GM23338 (cell line): ENCODE measurements around the gene NFIC. TPM values are rescaled to one million over a fixed set of nuclear protein-coding genes. Genes with fewer than 3 reads are reported as not detected.

ENCODE experiments used
- ATAC-seq: fragments of 200-7000 bp; cut with Tn5 transposase; 3 replicates; pipeline ENCODE4 v1.9.1; 2020
- DNase-seq: peaks from one replicate; pipeline ENCODE4 v3.0.0-alpha.2; 2015; ENCODE audit warnings: low spot score
- H2AFZ ChIP-seq: fragments of 200-600 bp; sonication (generic); 2 replicates; pipeline ENCODE4 v1.8.0; 2016; ENCODE audit warnings: antibody characterized with exemption, mild to moderate bottlenecking, moderate library complexity
- H3F3A ChIP-seq: fragments of 200-600 bp; sonication (generic); replicated peaks from 2 replicates; pipeline ENCODE4 v1.8.0; 2017; ENCODE audit warnings: antibody characterized with exemption, mixed run types, low read depth
- H3K27ac ChIP-seq: fragments of 200-600 bp; sonication (generic); 2 replicates; pipeline ENCODE4 v1.6.1; 2016; ENCODE audit warnings: low read depth
- H3K27me3 ChIP-seq: fragments of 200-600 bp; sonication (generic); 2 replicates; pipeline ENCODE4 v1.8.0; 2016; ENCODE audit warnings: mild to moderate bottlenecking, mixed run types, moderate library complexity; ENCODE audit not compliant: insufficient read depth
- H3K36me3 ChIP-seq: fragments of 200-600 bp; sonication (generic); 2 replicates; pipeline ENCODE4 v1.8.0; 2016; ENCODE audit warnings: mild to moderate bottlenecking; ENCODE audit not compliant: insufficient read depth
- H3K4me1 ChIP-seq: fragments of 200-600 bp; sonication (generic); 2 replicates; pipeline ENCODE4 v1.8.0; 2016; ENCODE audit warnings: mild to moderate bottlenecking, moderate library complexity; ENCODE audit not compliant: insufficient read depth
- H3K4me2 ChIP-seq: fragments of 200-600 bp; sonication (generic); 2 replicates; pipeline ENCODE4 v1.7.1; 2017; ENCODE audit warnings: mixed run types
- H3K4me3 ChIP-seq: fragments of 200-600 bp; sonication (generic); 2 replicates; pipeline ENCODE4 v1.6.1; 2016; ENCODE audit warnings: mixed run types
- H3K79me2 ChIP-seq: fragments of 200-600 bp; sonication (generic); replicated peaks from 2 replicates; pipeline ENCODE4 v1.8.0; 2017; ENCODE audit warnings: mild to moderate bottlenecking; ENCODE audit not compliant: insufficient read depth
- H3K9me2 ChIP-seq: fragments of 200-600 bp; sonication (generic); 2 replicates; pipeline ENCODE4 v1.8.0; 2017; ENCODE audit not compliant: insufficient read depth
- H4K20me1 ChIP-seq: fragments of 200-600 bp; sonication (generic); replicated peaks from 2 replicates; pipeline ENCODE4 v1.8.0; 2017; ENCODE audit warnings: mild to moderate bottlenecking; ENCODE audit not compliant: insufficient read depth
- H3K27ac Mint-ChIP-seq: 2 replicates; pipeline ENCODE4 v1.8.0; 2020; ENCODE audit warnings: inconsistent platforms, mild to moderate bottlenecking, moderate library complexity, mixed read lengths
- H3K27me3 Mint-ChIP-seq: 3 replicates; pipeline ENCODE4 v1.8.0; 2022; ENCODE audit warnings: low read depth, mild to moderate bottlenecking, moderate library complexity, mixed read lengths, inconsistent platforms; ENCODE audit not compliant: insufficient read depth, poor library complexity
- H3K36me3 Mint-ChIP-seq: 3 replicates; pipeline ENCODE4 v1.8.0; 2021; ENCODE audit warnings: low read depth, mild to moderate bottlenecking, inconsistent platforms, moderate library complexity, mixed read lengths
- H3K4me1 Mint-ChIP-seq: 3 replicates; pipeline ENCODE4 v1.8.0; 2020; ENCODE audit warnings: mild to moderate bottlenecking, inconsistent platforms, mixed read lengths
- H3K4me3 Mint-ChIP-seq: 3 replicates; pipeline ENCODE4 v1.8.0; 2021; ENCODE audit warnings: moderate library complexity, mild to moderate bottlenecking, inconsistent platforms, mixed read lengths
- H3K9me3 Mint-ChIP-seq: 3 replicates; pipeline ENCODE4 v1.8.0; 2020; ENCODE audit warnings: moderate library complexity, mild to moderate bottlenecking, inconsistent platforms, mixed read lengths
- CREB1 ChIP-seq: fragments of 250-450 bp; sonication (Bioruptor Pico); IDR thresholded peaks from 2 replicates; pipeline ENCODE4 v1.5.0; 2020; ENCODE audit warnings: low read depth, mild to moderate bottlenecking, moderate library complexity
- EZH2 ChIP-seq: fragments of 200-600 bp; sonication (generic); IDR thresholded peaks from one replicate; pipeline ENCODE4 v1.8.0; 2017; ENCODE audit warnings: antibody characterized with exemption, mild to moderate bottlenecking, low read depth; ENCODE audit not compliant: unreplicated experiment
- EZH2phosphoT487 ChIP-seq: fragments of 200-600 bp; sonication (generic); IDR thresholded peaks from one replicate; pipeline ENCODE4 v1.8.1; 2018; ENCODE audit warnings: antibody characterized with exemption; ENCODE audit not compliant: unreplicated experiment
- NANOG ChIP-seq: IDR thresholded peaks from 2 replicates; pipeline ENCODE4 v1.6.1; 2016; ENCODE audit warnings: antibody characterized with exemption, borderline replicate concordance
- ZNF331 ChIP-seq: fragments of 250-450 bp; sonication (Bioruptor Pico); IDR thresholded peaks from 2 replicates; pipeline ENCODE4 v1.5.0; 2020; ENCODE audit warnings: low read depth, mild to moderate bottlenecking, moderate library complexity
- polyA plus RNA-seq: library from polyadenylated mRNA; unstranded; fragments of >200 nt; fragmentation: Nextera tagmentation; extraction: Ambion mirVana; gene quantifications from 2 replicates; pipeline ENCODE4 v1.2.1, GENCODE V29; 2016
- total RNA-seq: library from RNA; depleted of rRNA; stranded (reverse); fragments of >200 nt; shearing (Covaris generic); gene quantifications from 2 replicates; pipeline ENCODE4 v1.2.3, GENCODE V29; 2014
- TF ChIP-seq, protein P1 (sequence below): IDR thresholded peaks from 2 replicates; pipeline ENCODE4 v1.6.1; 2016; ENCODE audit warnings: antibody characterized with exemption
- TF ChIP-seq, protein P2 (sequence below), 2 experiments: fragments of 200-600 bp in 1 of 2; sonication (generic) in 1 of 2; conservative IDR thresholded peaks; 2 replicates each; pipeline versions ENCODE4 v1.5.1 to v1.6.1; 2016 to 2017; ENCODE audit warnings: antibody characterized with exemption in 2 of 2, low read depth in 2 of 2, mild to moderate bottlenecking in 2 of 2, moderate library complexity in 1 of 2

NFIC gene
- total and polyA plus RNA-seq, 2 experiments from 2014 or later = 1.3 to 5.3 TPM

DNA sequence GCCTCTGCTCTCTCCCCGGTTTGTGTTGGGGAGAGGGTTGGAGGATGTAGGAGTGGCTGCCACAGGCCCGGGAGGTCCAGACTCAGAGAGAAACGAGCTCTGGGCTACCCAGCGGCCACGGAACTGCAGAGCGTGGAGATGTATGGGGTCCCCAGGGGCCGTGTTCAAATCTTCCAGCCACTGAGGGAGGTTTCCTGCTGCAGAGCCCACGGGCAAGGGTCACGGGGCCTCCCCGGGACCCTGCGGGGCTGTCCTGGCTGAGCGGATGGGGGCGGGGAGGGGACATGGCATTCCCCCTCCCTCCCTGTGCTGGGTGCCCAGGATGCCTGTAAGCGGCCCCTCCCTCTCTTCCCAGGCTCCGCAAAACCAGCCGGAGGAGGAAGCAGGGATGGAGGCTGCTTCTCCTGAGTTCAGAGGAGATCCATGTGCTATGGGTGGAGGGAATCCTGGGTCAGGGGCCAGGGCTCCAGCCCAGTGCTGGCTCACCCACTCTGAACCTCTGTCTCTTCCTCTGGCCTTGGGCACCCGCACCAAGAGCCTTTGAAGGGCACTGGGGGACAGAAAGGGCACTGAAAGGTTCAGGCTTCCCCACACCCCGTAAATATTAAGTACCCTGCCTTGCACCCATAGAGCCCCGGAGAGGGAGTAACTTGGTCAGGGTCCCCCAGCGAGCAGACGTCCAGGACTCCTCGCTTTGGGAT lies 91.3 kb downstream of the NFIC start:
- H3K27ac Mint-ChIP-seq = no peak overlapping the region
- no peak overlapping the region for H2AFZ ChIP-seq
- ATAC-seq = peak; percentile 34
- H3K9me2 ChIP-seq = no peaks in the 10 kb centered on the region
- peaks cover 61% of the 10 kb centered on the region for H3K27me3 ChIP-seq
- H3K36me3 Mint-ChIP-seq = no peaks in the 10 kb centered on the region
- peaks cover 25% of the 10 kb centered on the region for H3K4me1 ChIP-seq
- H3K4me3 ChIP-seq = peak overlapping the region; percentile 56
- no peaks in the 10 kb centered on the region; the same call in 2 of the 3 replicates for H3K9me3 Mint-ChIP-seq
- peaks cover 9% of the 10 kb centered on the region for H4K20me1 ChIP-seq
- H3K79me2 ChIP-seq = no peaks in the 10 kb centered on the region
- H3K36me3 ChIP-seq = no peaks in the 10 kb centered on the region
- no peak for TF ChIP-seq EZH2phosphoT487
- TF ChIP-seq, protein P1, sequence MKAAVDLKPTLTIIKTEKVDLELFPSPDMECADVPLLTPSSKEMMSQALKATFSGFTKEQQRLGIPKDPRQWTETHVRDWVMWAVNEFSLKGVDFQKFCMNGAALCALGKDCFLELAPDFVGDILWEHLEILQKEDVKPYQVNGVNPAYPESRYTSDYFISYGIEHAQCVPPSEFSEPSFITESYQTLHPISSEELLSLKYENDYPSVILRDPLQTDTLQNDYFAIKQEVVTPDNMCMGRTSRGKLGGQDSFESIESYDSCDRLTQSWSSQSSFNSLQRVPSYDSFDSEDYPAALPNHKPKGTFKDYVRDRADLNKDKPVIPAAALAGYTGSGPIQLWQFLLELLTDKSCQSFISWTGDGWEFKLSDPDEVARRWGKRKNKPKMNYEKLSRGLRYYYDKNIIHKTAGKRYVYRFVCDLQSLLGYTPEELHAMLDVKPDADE = no peak
- peak; percentile 29 for TF ChIP-seq EZH2
- H3K4me1 Mint-ChIP-seq = peaks cover 15% of the 10 kb centered on the region
- H3K27me3 Mint-ChIP-seq = peaks cover 42% of the 10 kb centered on the region
- H3F3A ChIP-seq = peaks cover 3% of the 10 kb centered on the region; the same call in 1 of the 2 replicates
- H3K4me3 Mint-ChIP-seq = no peak overlapping the region
- peak; percentile 52 for DNase-seq
- peak overlapping the region; percentile 81 for H3K4me2 ChIP-seq
- H3K27ac ChIP-seq = no peak overlapping the region

DNA sequence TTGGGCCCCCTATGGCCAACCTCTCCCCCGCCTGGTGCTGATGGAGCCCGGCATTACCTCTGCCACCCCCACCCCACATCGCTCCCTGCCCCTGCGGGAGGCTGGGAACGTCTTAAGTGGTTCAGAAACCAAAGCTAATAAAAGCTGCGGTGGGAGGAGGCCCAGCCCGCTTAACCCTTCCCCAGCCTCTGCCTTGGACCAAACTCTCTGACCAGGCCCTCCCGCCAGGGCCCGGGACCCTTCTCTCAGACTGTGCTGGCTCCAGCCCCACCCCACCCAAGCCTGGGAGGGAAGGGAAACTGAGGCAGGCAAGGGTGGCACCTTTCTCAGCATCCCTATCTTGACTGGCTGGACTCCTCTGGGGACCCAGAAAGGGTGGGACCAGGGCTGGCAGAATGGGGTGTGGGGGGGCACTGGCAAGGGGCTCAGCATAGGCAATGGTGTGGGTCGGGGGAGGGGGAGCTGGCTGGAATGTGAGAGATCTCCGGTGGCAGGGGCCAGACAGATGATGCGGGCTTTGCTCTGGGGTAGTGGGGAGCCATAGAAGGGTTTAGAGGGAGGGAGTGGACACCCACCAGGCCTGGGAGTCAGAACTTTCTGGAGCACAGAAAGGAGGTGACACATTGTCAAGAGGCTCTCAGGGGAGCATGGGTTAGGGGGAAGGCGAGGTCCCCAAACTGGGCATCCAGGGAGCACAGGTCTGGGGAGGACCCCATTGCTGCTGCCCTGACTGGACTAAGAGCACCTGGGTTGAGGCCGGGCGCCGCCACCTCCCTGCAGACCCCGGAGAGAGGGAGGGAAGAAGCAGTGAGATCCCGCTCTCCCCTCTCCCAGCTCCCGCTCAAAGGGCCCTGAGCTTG lies 92.1 kb downstream of the NFIC start:
- H3K79me2 ChIP-seq = no peaks in the 10 kb centered on the region
- H3K4me1 Mint-ChIP-seq = peaks cover 17% of the 10 kb centered on the region
- H3K4me1 ChIP-seq = peaks cover 27% of the 10 kb centered on the region
- DNase-seq = peak; percentile 41
- H3K27ac ChIP-seq = no peak overlapping the region
- H3K36me3 ChIP-seq = no peaks in the 10 kb centered on the region
- no peak overlapping the region; the same call in 1 of the 2 replicates for H2AFZ ChIP-seq
- no peak overlapping the region for H3K27ac Mint-ChIP-seq
- peaks cover 69% of the 10 kb centered on the region for H3K27me3 ChIP-seq
- no peaks in the 10 kb centered on the region; the same call in 1 of the 3 replicates for H3K9me3 Mint-ChIP-seq
- H4K20me1 ChIP-seq = peaks cover 9% of the 10 kb centered on the region
- ATAC-seq = peak; percentile 42
- no peaks in the 10 kb centered on the region for H3K9me2 ChIP-seq
- peaks cover 6% of the 10 kb centered on the region; the same call in 1 of the 2 replicates for H3F3A ChIP-seq
- H3K36me3 Mint-ChIP-seq = no peaks in the 10 kb centered on the region
- peaks cover 43% of the 10 kb centered on the region for H3K27me3 Mint-ChIP-seq
- TF ChIP-seq, protein P2, sequence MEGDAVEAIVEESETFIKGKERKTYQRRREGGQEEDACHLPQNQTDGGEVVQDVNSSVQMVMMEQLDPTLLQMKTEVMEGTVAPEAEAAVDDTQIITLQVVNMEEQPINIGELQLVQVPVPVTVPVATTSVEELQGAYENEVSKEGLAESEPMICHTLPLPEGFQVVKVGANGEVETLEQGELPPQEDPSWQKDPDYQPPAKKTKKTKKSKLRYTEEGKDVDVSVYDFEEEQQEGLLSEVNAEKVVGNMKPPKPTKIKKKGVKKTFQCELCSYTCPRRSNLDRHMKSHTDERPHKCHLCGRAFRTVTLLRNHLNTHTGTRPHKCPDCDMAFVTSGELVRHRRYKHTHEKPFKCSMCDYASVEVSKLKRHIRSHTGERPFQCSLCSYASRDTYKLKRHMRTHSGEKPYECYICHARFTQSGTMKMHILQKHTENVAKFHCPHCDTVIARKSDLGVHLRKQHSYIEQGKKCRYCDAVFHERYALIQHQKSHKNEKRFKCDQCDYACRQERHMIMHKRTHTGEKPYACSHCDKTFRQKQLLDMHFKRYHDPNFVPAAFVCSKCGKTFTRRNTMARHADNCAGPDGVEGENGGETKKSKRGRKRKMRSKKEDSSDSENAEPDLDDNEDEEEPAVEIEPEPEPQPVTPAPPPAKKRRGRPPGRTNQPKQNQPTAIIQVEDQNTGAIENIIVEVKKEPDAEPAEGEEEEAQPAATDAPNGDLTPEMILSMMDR (conservative IDR thresholded peaks at IDR 0.05; ENCODE audit: low read depth in 2 of 2) = no peak
- no peak for TF ChIP-seq ZNF331
- TF ChIP-seq CREB1 (CRISPR knock-in tag) = no peak
- no peak for TF ChIP-seq NANOG
- no peak for TF ChIP-seq EZH2phosphoT487
- peak overlapping the region; percentile 56 for H3K4me3 ChIP-seq
- H3K4me2 ChIP-seq = peak overlapping the region; percentile 81
- peak overlapping the region; percentile 60 for H3K4me3 Mint-ChIP-seq
